Measurements from ENCODE around the gene DOK6.

DOK6 gene

GRCh38 chr18:69539404-69539803 lies 138.7 kb downstream of the DOK6 start:
- DNase-seq (ENCODE audit: low spot score), result no peak

- DNase-seq (ENCODE audit: low spot score), result no peak
Observed at GRCh38 chr18:69556228-69556627, 155.5 kb downstream of the DOK6 start.

- no peak for DNase-seq (ENCODE audit: low spot score)
Observed at GRCh38 chr18:69557282-69557681, 156.6 kb downstream of the DOK6 start.

GRCh38 chr18:69558052-69558451 lies 157.4 kb downstream of the DOK6 start:
- no peak for DNase-seq (ENCODE audit: low spot score)

- no peak for DNase-seq (ENCODE audit: low spot score)
Observed at GRCh38 chr18:69559604-69560003, 158.9 kb downstream of the DOK6 start.

GRCh38 chr18:69564602-69565001 lies 163.9 kb downstream of the DOK6 start:
- no peak for DNase-seq (ENCODE audit: low spot score)

- no peak for DNase-seq (ENCODE audit: low spot score)
Observed at GRCh38 chr18:69567813-69568488, 167.3 kb downstream of the DOK6 start.

- DNase-seq (ENCODE audit: low spot score), result no peak
Observed at GRCh38 chr18:69569133-69569532, 168.4 kb downstream of the DOK6 start.

GRCh38 chr18:69574401-69574800 lies 173.7 kb downstream of the DOK6 start:
- no peak for DNase-seq (ENCODE audit: low spot score)

- no peak for DNase-seq (ENCODE audit: low spot score)
Observed at GRCh38 chr18:69580107-69580506, 179.4 kb downstream of the DOK6 start.

- DNase-seq (ENCODE audit: low spot score), result no peak
Observed at GRCh38 chr18:69584429-69584828, 183.7 kb downstream of the DOK6 start.

GRCh38 chr18:69585696-69586095 lies 185.0 kb downstream of the DOK6 start:
- no peak for DNase-seq (ENCODE audit: low spot score)

GRCh38 chr18:69586537-69586936 lies 185.8 kb downstream of the DOK6 start:
- no peak for DNase-seq (ENCODE audit: low spot score)

- no peak for DNase-seq (ENCODE audit: low spot score)
Observed at GRCh38 chr18:69588301-69588700, 187.6 kb downstream of the DOK6 start.

- DNase-seq (ENCODE audit: low spot score), result no peak
Observed at GRCh38 chr18:69590150-69590549, 189.5 kb downstream of the DOK6 start.

- DNase-seq (ENCODE audit: low spot score), result no peak
Observed at GRCh38 chr18:69596345-69596744, 195.7 kb downstream of the DOK6 start.

- no peak for DNase-seq (ENCODE audit: low spot score)
Observed at GRCh38 chr18:69597561-69597960, 196.9 kb downstream of the DOK6 start.

- DNase-seq (ENCODE audit: low spot score), result no peak
Observed at GRCh38 chr18:69599377-69599776, 198.7 kb downstream of the DOK6 start.

- no peak for DNase-seq (ENCODE audit: low spot score)
Observed at GRCh38 chr18:69612242-69612641, 211.6 kb downstream of the DOK6 start.

- no peak for DNase-seq (ENCODE audit: low spot score)
Observed at GRCh38 chr18:69616114-69616513, 215.4 kb downstream of the DOK6 start.

GRCh38 chr18:69617408-69617807 lies 216.7 kb downstream of the DOK6 start:
- DNase-seq (ENCODE audit: low spot score), result no peak

- DNase-seq (ENCODE audit: low spot score), result no peak
Observed at GRCh38 chr18:69617888-69618287, 217.2 kb downstream of the DOK6 start.

GRCh38 chr18:69622184-69622583 lies 221.5 kb downstream of the DOK6 start:
- no peak for DNase-seq (ENCODE audit: low spot score)

GRCh38 chr18:69622961-69623360 lies 222.3 kb downstream of the DOK6 start:
- DNase-seq (ENCODE audit: low spot score), result peak; percentile 63

Measured in cerebellar cortex (tissue), 1 donor.